HG02885 (cell line): ENCODE measurements around the gene GLRX3.

Experiments used
- ATAC-seq: cut with Tn5 transposase; IDR thresholded peaks from one replicate; pipeline ENCODE4 v1.9.1; 2021; ENCODE audit warnings: mild to moderate bottlenecking; ENCODE audit not compliant: unreplicated experiment, poor library complexity

The GLRX3 gene

GRCh38 chr10:130137090-130137448 lies 878 bp downstream of the GLRX3 start:
- ATAC-seq = no peak

GRCh38 chr10:130137659-130138478 lies 1.7 kb downstream of the GLRX3 start:
- ATAC-seq = no peak

- peak; percentile 17 for ATAC-seq
Observed at GRCh38 chr10:130138479-130138866, 2.3 kb downstream of the GLRX3 start.

GRCh38 chr10:130140425-130140824 lies 4.2 kb downstream of the GLRX3 start:
- ATAC-seq = no peak

GRCh38 chr10:130141038-130141437 lies 4.8 kb downstream of the GLRX3 start:
- no peak for ATAC-seq

- ATAC-seq = peak; percentile 27
Observed at GRCh38 chr10:130141460-130141859, 5.3 kb downstream of the GLRX3 start.

- peak; percentile 88 for ATAC-seq
Observed at GRCh38 chr10:130141878-130142277, 5.7 kb downstream of the GLRX3 start.

- no peak for ATAC-seq
Observed at GRCh38 chr10:130146042-130146441, 9.9 kb downstream of the GLRX3 start.

GRCh38 chr10:130159192-130159794 lies 23.1 kb downstream of the GLRX3 start:
- ATAC-seq = no peak

GRCh38 chr10:130160775-130161174 lies 24.6 kb downstream of the GLRX3 start:
- ATAC-seq = no peak

GRCh38 chr10:130161331-130161730 lies 25.1 kb downstream of the GLRX3 start:
- no peak for ATAC-seq

- ATAC-seq = no peak
Observed at GRCh38 chr10:130167193-130167592, 31.0 kb downstream of the GLRX3 start.

GRCh38 chr10:130167707-130168106 lies 31.5 kb downstream of the GLRX3 start:
- ATAC-seq = no peak

GRCh38 chr10:130169136-130169859 lies 33.1 kb downstream of the GLRX3 start:
- ATAC-seq = no peak

- peak; percentile 56 for ATAC-seq
Observed at GRCh38 chr10:130171196-130171595, 35.0 kb downstream of the GLRX3 start.

GRCh38 chr10:130174328-130174727 lies 38.1 kb downstream of the GLRX3 start:
- ATAC-seq = no peak

GRCh38 chr10:130175074-130175473 lies 38.9 kb downstream of the GLRX3 start:
- ATAC-seq = no peak

- no peak for ATAC-seq
Observed at GRCh38 chr10:130177250-130177649, 41.1 kb downstream of the GLRX3 start.

- ATAC-seq = no peak
Observed at GRCh38 chr10:130179640-130180039, 43.4 kb downstream of the GLRX3 start.

GRCh38 chr10:130180416-130180815 lies 44.2 kb downstream of the GLRX3 start:
- no peak for ATAC-seq

GRCh38 chr10:130181858-130182257 lies 45.7 kb downstream of the GLRX3 start:
- no peak for ATAC-seq
